Activated CD8-positive, alpha-beta T cell treated with anti-CD3 and anti-CD28 coated beads for 36 hours (primary cell): Measurements from ENCODE around the gene RAB24. TPM values are rescaled to one million over a fixed set of nuclear protein-coding genes. Genes with fewer than 3 reads are reported as not detected.
A peak's percentile ranks its signal among the peaks of the same experiment; 100 is the strongest.

Experiments used
- ATAC-seq: fragments of 200-7000 bp; cut with Tn5 transposase; one replicate; pipeline ENCODE4 v1.10.0; 2021; ENCODE audit warnings: mild to moderate bottlenecking, moderate library complexity
- CTCF ChIA-PET: fragments of 350-600 bp; sonication (Branson Sonifier 250); formaldehyde crosslinking; loops from one replicate; lab custom pipeline; 2021; ENCODE audit warnings: antibody characterized with exemption; lab: Charles Lee
- POLR2A ChIA-PET: fragments of 350-600 bp; sonication (Branson Sonifier 250); formaldehyde crosslinking; loops from one replicate; lab custom pipeline; 2021; ENCODE audit warnings: antibody characterized with exemption; lab: Charles Lee
- DNase-seq: peaks from one replicate; pipeline ENCODE4 v3.0.0-alpha.2; 2020
- H3K27ac Mint-ChIP-seq: one replicate; pipeline ENCODE4 v1.8.0; 2021; ENCODE audit warnings: mild to moderate bottlenecking, mixed read lengths
- H3K27me3 Mint-ChIP-seq: one replicate; pipeline ENCODE4 v1.8.0; 2021; ENCODE audit warnings: mixed read lengths
- H3K36me3 Mint-ChIP-seq: one replicate; pipeline ENCODE4 v1.8.0; 2021; ENCODE audit warnings: low read depth, mixed read lengths
- H3K4me1 Mint-ChIP-seq: one replicate; pipeline ENCODE4 v1.8.0; 2021; ENCODE audit warnings: low read depth, mixed read lengths
- H3K4me3 Mint-ChIP-seq: one replicate; pipeline ENCODE4 v1.8.0; 2021; ENCODE audit warnings: mild to moderate bottlenecking, moderate library complexity, mixed read lengths
- H3K9me3 Mint-ChIP-seq: one replicate; pipeline ENCODE4 v1.8.0; 2021; ENCODE audit warnings: mixed read lengths
- CTCF ChIP-seq: fragments of 200-600 bp; IDR thresholded peaks from one replicate; pipeline ENCODE4 v1.8.0; 2022; ENCODE audit warnings: antibody characterized with exemption, mild to moderate bottlenecking
- intact Hi-C: fragments of 100-400 bp; cut with micrococcal nuclease; formaldehyde crosslinking; loops from one replicate; pipeline ENCODE4 v1.10.0; 2022
- total RNA-seq, 2 experiments: library from RNA; stranded (reverse); gene quantifications; one replicate each; pipeline ENCODE4 v1.2.3, GENCODE V29; 2021

The RAB24 gene
- total RNA-seq, 2 experiments from 2014 or later, result 26.6 TPM

- peaks cover 19% of the 10 kb centered on the region for H3K36me3 Mint-ChIP-seq
- DNase-seq (no peak), ATAC-seq (no peak)
- intact Hi-C loops, result no loop called here
- H3K4me1 Mint-ChIP-seq, result peaks cover 9% of the 10 kb centered on the region
- ChIA-PET POLR2A (interaction anchor here (1.3 kb wide), 1 partner anchor 13 kb away, joined by 4 read pairs; no protein-coding TSS in a partner anchor), CTCF (no interaction called here)
- no peak overlapping the region for H3K4me3 Mint-ChIP-seq
- H3K9me3 Mint-ChIP-seq, result no peaks in the 10 kb centered on the region
- no peaks in the 10 kb centered on the region for H3K27me3 Mint-ChIP-seq
- TF ChIP-seq CTCF, result no peak
- no peak overlapping the region for H3K27ac Mint-ChIP-seq
Measured at GRCh38 chr5:177329883-177330282, 26.4 kb upstream of the RAB24 start.

GRCh38 chr5:177328545-177329231 is 25.2 kb upstream of the RAB24 start:
- H3K4me1 Mint-ChIP-seq, result peaks cover 14% of the 10 kb centered on the region
- H3K27ac Mint-ChIP-seq, result peak overlapping the region; percentile 82
- intact Hi-C loops, result no loop called here
- no peak overlapping the region for H3K4me3 Mint-ChIP-seq
- H3K9me3 Mint-ChIP-seq, result no peaks in the 10 kb centered on the region
- no peak for TF ChIP-seq CTCF
- DNase-seq, result no peak
- H3K27me3 Mint-ChIP-seq, result no peaks in the 10 kb centered on the region
- no peak for ATAC-seq
- ChIA-PET CTCF (interaction anchor here (1.0 to 3.3 kb wide), 6 partner anchors 9 to 74 kb away, joined by 3 to 14 read pairs (median 4); no protein-coding TSS in a partner anchor), POLR2A (interaction anchor here (0.6 to 1.7 kb wide), 6 partner anchors 10 to 80 kb away, joined by 3 to 5 read pairs (median 4); no protein-coding TSS in a partner anchor)
- H3K36me3 Mint-ChIP-seq, result peaks cover 13% of the 10 kb centered on the region

- Mint-ChIP-seq H3K36me3 (peaks cover 10% of the 10 kb centered on the region), H3K27me3 (no peaks in the 10 kb centered on the region), H3K9me3 (no peaks in the 10 kb centered on the region), H3K4me1 (peaks cover 14% of the 10 kb centered on the region), H3K4me3 (peak overlapping the region; percentile 18), H3K27ac (peak overlapping the region; percentile 82)
- peak; percentile 49 for DNase-seq
- CTCF ChIA-PET, result interaction anchor here (0.9 to 3.3 kb wide), 9 partner anchors 8 to 127 kb away, joined by 3 to 14 read pairs (median 4); no protein-coding TSS in a partner anchor
- ATAC-seq, result peak; percentile 87
- no peak for TF ChIP-seq CTCF
- POLR2A ChIA-PET, result interaction anchor here (0.6 to 1.7 kb wide), 7 partner anchors 9 to 81 kb away, joined by 3 to 5 read pairs (median 4); no protein-coding TSS in a partner anchor
- intact Hi-C loops, result no loop called here
Measured at GRCh38 chr5:177327539-177328522, 24.3 kb upstream of the RAB24 start.

GRCh38 chr5:177325868-177326381 is 22.4 kb upstream of the RAB24 start:
- TF ChIP-seq CTCF, result no peak
- H3K27ac Mint-ChIP-seq, result no peak overlapping the region
- peaks cover 14% of the 10 kb centered on the region for H3K4me1 Mint-ChIP-seq
- intact Hi-C loops, result no loop called here
- H3K4me3 Mint-ChIP-seq, result no peak overlapping the region
- POLR2A ChIA-PET, result interaction anchor here (0.9 kb wide), 1 partner anchor 12 kb away, joined by 3 read pairs; no protein-coding TSS in a partner anchor
- H3K9me3 Mint-ChIP-seq, result no peaks in the 10 kb centered on the region
- no peak for ATAC-seq
- CTCF ChIA-PET, result interaction anchor here (1.2 to 3.3 kb wide), 2 partner anchors 8 to 13 kb away, joined by 4 to 14 read pairs; no protein-coding TSS in a partner anchor
- no peaks in the 10 kb centered on the region for H3K27me3 Mint-ChIP-seq
- DNase-seq, result no peak
- peaks cover 12% of the 10 kb centered on the region for H3K36me3 Mint-ChIP-seq
